ENCODE measurements around the gene TMEM98. TPM values are rescaled to one million over a fixed set of nuclear protein-coding genes. Genes with fewer than 3 reads are reported as not detected.

Gene TMEM98
- total RNA-seq, 1 donor from 2014 or later = 97.6 TPM

Other genes starting within 250 kb of the TMEM98 start
- gene MYO1D, start 51.0 kb upstream of the TMEM98 start, total RNA-seq = 15.4 and 19.1 TPM in 2 replicates
- gene SPACA3, start 63.7 kb downstream of the TMEM98 start, total RNA-seq = not detected in 2 replicates

Data from osteocyte (in vitro differentiated cells).